ENCODE measurements around the gene RARB. TPM values are rescaled to one million over a fixed set of nuclear protein-coding genes. Genes with fewer than 3 reads are reported as not detected.

The RARB gene
- total RNA-seq, 1 experiment from 2014 or later = 0.24 TPM

- CTCF ChIA-PET = no interaction called here
Measured at GRCh38 chr3:25381083-25381482, 47.0 kb upstream of the RARB start.

GRCh38 chr3:25384471-25384870, 43.6 kb upstream of the RARB start:
- Histone ChIP-seq H3K36me3 (ENCODE audit: insufficient read depth, low read length, poor library complexity, severe bottlenecking) (no peaks in the 10 kb centered on the region), H3K9me3 (ENCODE audit: low read depth, low read length, poor library complexity, severe bottlenecking) (no peaks in the 10 kb centered on the region), H3K27me3 (replicated peaks; ENCODE audit: insufficient read depth, low read depth, low read length, poor library complexity) (peaks cover 2% of the 10 kb centered on the region), H3K27ac (ENCODE audit: low read depth, low read length, poor library complexity, severe bottlenecking) (no peak overlapping the region), H3K4me1 (ENCODE audit: insufficient read depth, low read length, poor library complexity, severe bottlenecking) (peaks cover 16% of the 10 kb centered on the region), H3K4me3 (ENCODE audit: low read depth, low read length, poor library complexity, severe bottlenecking) (no peak overlapping the region)
- intact Hi-C loops (cut with micrococcal nuclease; ENCODE audit: unreplicated experiment) = no loop called here
- no TSS peak for BruUV-seq (replicated peaks)
- TF ChIP-seq EZH2 (IDR thresholded peaks at IDR 0.05; ENCODE audit: borderline replicate concordance, low read depth, low read length, poor library complexity, severe bottlenecking) (no peak), CTCF (conservative IDR thresholded peaks at IDR 0.05; ENCODE audit: low read depth, low read length) (no peak)
- no peak for DNase-seq (ENCODE audit: low spot score)
- POLR2A ChIA-PET (ENCODE audit: low non-redundant PET) = no interaction called here
- CTCF ChIA-PET = no interaction called here

More at GRCh38 chr3:25381083-25381482, 47.0 kb upstream of the RARB start:
- no peak for TF ChIP-seq EZH2 (IDR thresholded peaks at IDR 0.05; ENCODE audit: borderline replicate concordance, low read depth, low read length, poor library complexity, severe bottlenecking)
- no peak for TF ChIP-seq CTCF (conservative IDR thresholded peaks at IDR 0.05; ENCODE audit: low read depth, low read length)
- Histone ChIP-seq H3K27me3 (replicated peaks; ENCODE audit: insufficient read depth, low read depth, low read length, poor library complexity) (no peaks in the 10 kb centered on the region), H3K9me3 (ENCODE audit: low read depth, low read length, poor library complexity, severe bottlenecking) (no peaks in the 10 kb centered on the region), H3K27ac (ENCODE audit: low read depth, low read length, poor library complexity, severe bottlenecking) (no peak overlapping the region), H3K36me3 (ENCODE audit: insufficient read depth, low read length, poor library complexity, severe bottlenecking) (no peaks in the 10 kb centered on the region), H3K4me3 (ENCODE audit: low read depth, low read length, poor library complexity, severe bottlenecking) (no peak overlapping the region), H3K4me1 (ENCODE audit: insufficient read depth, low read length, poor library complexity, severe bottlenecking) (peaks cover 16% of the 10 kb centered on the region)
- intact Hi-C loops (cut with micrococcal nuclease; ENCODE audit: unreplicated experiment) = no loop called here
- no TSS peak for BruUV-seq (replicated peaks)
- POLR2A ChIA-PET (ENCODE audit: low non-redundant PET) = interaction anchor here (0.7 kb wide), 1 partner anchor 128 kb away, joined by 4 read pairs; no protein-coding TSS in a partner anchor
- DNase-seq (ENCODE audit: low spot score) = peak; percentile 59

GRCh38 chr3:25385807-25386460, 42.1 kb upstream of the RARB start:
- DNase-seq (ENCODE audit: low spot score) = no peak
- CTCF ChIA-PET = no interaction called here
- no peak overlapping the region for H3K27ac ChIP-seq (ENCODE audit: low read depth, low read length, poor library complexity, severe bottlenecking)

More at GRCh38 chr3:25385807-25386460, 42.1 kb upstream of the RARB start:
- Histone ChIP-seq H3K9me3 (ENCODE audit: low read depth, low read length, poor library complexity, severe bottlenecking) (no peaks in the 10 kb centered on the region), H3K4me3 (ENCODE audit: low read depth, low read length, poor library complexity, severe bottlenecking) (no peak overlapping the region), H3K36me3 (ENCODE audit: insufficient read depth, low read length, poor library complexity, severe bottlenecking) (no peaks in the 10 kb centered on the region), H3K4me1 (ENCODE audit: insufficient read depth, low read length, poor library complexity, severe bottlenecking) (peaks cover 6% of the 10 kb centered on the region), H3K27me3 (replicated peaks; ENCODE audit: insufficient read depth, low read depth, low read length, poor library complexity) (peaks cover 2% of the 10 kb centered on the region)
- POLR2A ChIA-PET (ENCODE audit: low non-redundant PET) = no interaction called here
- BruUV-seq (replicated peaks) = no TSS peak
- intact Hi-C loops (cut with micrococcal nuclease; ENCODE audit: unreplicated experiment) = no loop called here
- TF ChIP-seq EZH2 (IDR thresholded peaks at IDR 0.05; ENCODE audit: borderline replicate concordance, low read depth, low read length, poor library complexity, severe bottlenecking) (no peak), CTCF (conservative IDR thresholded peaks at IDR 0.05; ENCODE audit: low read depth, low read length) (no peak)
